Left lung (tissue), 10 donors: ENCODE results near the gene FERMT3. TPM values are rescaled to one million over a fixed set of nuclear protein-coding genes. Genes with fewer than 3 reads are reported as not detected.

Experiments
- ATAC-seq: fragments of 200-7000 bp; cut with Tn5 transposase; one replicate; pipeline ENCODE4 v1.9.1; 2020; ENCODE audit warnings: moderate library complexity
- DNase-seq, 4 donors: peaks; one replicate each; pipeline ENCODE4 v3.0.0-alpha.2; 2013 to 2020
- H3K27ac ChIP-seq, 2 donors: fragments of 200-600 bp; sonication (generic) in 1 of 2; one replicate each; pipeline versions ENCODE4 v1.5.0 to v1.8.0; 2020 to 2021
- H3K27me3 ChIP-seq, 2 donors: fragments of 200-600 bp; sonication (generic) in 1 of 2; one replicate each; pipeline versions ENCODE4 v1.5.0 to v1.8.0; 2020 to 2021
- H3K36me3 ChIP-seq, 2 donors: fragments of 200-600 bp; sonication (generic) in 1 of 2; one replicate each; pipeline versions ENCODE4 v1.5.0 to v1.8.0; 2020 to 2021
- H3K4me1 ChIP-seq, 2 donors: fragments of 200-600 bp; one replicate each; pipeline ENCODE4 v1.8.0; 2021
- H3K4me3 ChIP-seq, 2 donors: fragments of 200-600 bp; sonication (generic) in 1 of 2; one replicate each; pipeline versions ENCODE4 v1.5.0 to v1.8.0; 2020 to 2021; ENCODE audit warnings: mild to moderate bottlenecking in 1 of 2
- H3K9me3 ChIP-seq, 2 donors: fragments of 200-600 bp; sonication (generic) in 1 of 2; one replicate each; pipeline versions ENCODE4 v1.5.0 to v1.8.0; 2020 to 2021
- CTCF ChIP-seq, 2 donors: fragments of 200-600 bp; sonication (generic) in 1 of 2; IDR thresholded peaks; one replicate each; pipeline versions ENCODE4 v1.5.0 to v1.8.0; 2021; ENCODE audit warnings: antibody characterized with exemption in 2 of 2
- intact Hi-C, 2 donors: fragments of 100-400 bp; cut with DNase I; formaldehyde crosslinking; loops; one replicate each; pipeline versions ENCODE4 v1.11.2 to v1.14.2; 2022
- polyA plus RNA-seq, 6 donors: library from polyadenylated mRNA; unstranded; fragments of 120-200 nt; gene quantifications; one replicate each; pipeline ENCODE4 v1.2.1, GENCODE V29; 2013; ENCODE audit not compliant: insufficient read length in 6 of 6
- total RNA-seq, 2 donors: library from RNA; stranded (reverse); fragmentation: NEBNext Ultra II Directional; extraction: Animal tissue kit (Norgen Biotek cat#: 25700); gene quantifications; one replicate each; pipeline ENCODE4 v1.2.1, GENCODE V29; 2021
- donor health status: DM: no; HTN: yes; CAD: no.
- donor health status: DM: no; HTN: no; CAD: no.

FERMT3 gene
- total and polyA plus RNA-seq, 8 donors, result 9.1 to 100 (median 10.8) TPM

DNA sequence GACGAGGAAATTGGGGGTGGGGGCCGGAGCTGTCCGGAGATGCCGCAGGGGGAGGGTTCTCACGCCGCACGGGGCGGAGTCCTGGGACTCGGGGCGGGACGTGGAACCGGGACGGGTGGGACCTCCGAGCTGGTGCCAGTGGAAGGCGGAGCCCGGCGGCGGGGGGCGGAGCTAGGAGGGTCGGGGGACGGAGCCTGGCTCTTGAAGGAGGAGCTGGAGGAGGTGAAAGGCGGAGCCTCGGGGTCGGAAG is 34.6 kb downstream of the FERMT3 start:
- TF ChIP-seq CTCF (IDR thresholded peaks at IDR 0.05), result no peak
- peaks cover 0 to 34% of the 10 kb centered on the region in 2 donors for H3K36me3 ChIP-seq
- H3K27me3 ChIP-seq, result no peaks in the 10 kb centered on the region
- ATAC-seq (peak; percentile 86), DNase-seq (peak; percentile 100)
- H3K9me3 ChIP-seq, result no peaks in the 10 kb centered on the region
- intact Hi-C loops, result no loop called here
- H3K4me3 ChIP-seq, result peak overlapping the region; percentile 42 to 82
- peaks cover 20 to 85% of the 10 kb centered on the region in 2 donors for H3K4me1 ChIP-seq
- H3K27ac ChIP-seq, result peak overlapping the region; percentile 98 to 100

DNA sequence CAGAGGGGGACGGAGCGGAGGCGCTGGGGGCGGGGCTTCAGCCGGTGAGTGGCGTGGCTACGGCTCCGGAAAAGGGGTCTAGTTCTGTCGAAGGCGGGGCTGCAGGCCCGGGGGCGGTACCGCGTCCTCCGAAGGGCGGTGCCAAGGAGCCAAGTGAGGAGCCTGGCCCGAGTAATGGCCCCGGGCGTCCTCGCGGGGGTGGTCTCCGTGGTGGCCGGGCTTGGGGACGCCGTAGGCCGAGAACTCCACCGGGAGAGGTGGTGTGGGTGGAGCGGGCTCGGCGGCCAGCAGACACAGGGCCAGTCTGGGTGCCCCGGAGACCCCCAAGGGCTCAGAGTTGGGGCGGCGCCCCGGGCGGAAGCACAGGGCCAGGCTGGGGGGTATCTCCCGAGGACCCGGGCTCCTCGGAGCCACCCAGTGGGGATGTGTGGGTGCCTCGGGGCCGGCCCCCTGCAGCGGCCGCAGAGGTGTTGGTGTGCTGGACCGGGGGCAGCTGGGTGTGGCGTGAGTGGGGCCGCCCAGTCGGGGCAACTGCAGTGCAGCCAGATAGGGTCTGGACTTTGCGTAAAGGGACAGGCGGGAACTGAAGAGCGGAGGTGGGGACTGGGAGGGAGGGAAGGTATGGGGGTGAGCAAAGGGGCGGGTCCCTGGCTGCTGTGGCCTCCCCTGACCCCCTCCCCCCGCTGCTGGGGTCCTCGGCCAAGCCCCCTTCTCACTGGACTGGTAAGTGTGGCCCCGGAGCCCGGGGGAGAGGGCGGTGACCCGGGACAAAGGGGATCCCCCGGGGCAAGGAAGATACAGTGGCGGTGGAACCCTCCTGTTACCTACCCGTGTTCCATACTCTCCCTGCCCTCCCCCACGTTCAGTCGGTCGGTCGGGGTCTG is 35.2 kb downstream of the FERMT3 start:
- ATAC-seq (peak; percentile 4), DNase-seq (peak in 1 of 4 donors; percentile 43)
- no peak for TF ChIP-seq CTCF (IDR thresholded peaks at IDR 0.05)
- Histone ChIP-seq H3K4me1 (peaks cover 20 to 82% of the 10 kb centered on the region in 2 donors), H3K9me3 (no peaks in the 10 kb centered on the region), H3K36me3 (peaks cover 0 to 34% of the 10 kb centered on the region in 2 donors), H3K4me3 (peak overlapping the region; percentile 79 to 82), H3K27me3 (no peaks in the 10 kb centered on the region), H3K27ac (peak overlapping the region; percentile 82 to 98)
- intact Hi-C loops, result no loop called here

- intact Hi-C loops, result no loop called here
- no peak for TF ChIP-seq CTCF (IDR thresholded peaks at IDR 0.05)
- Histone ChIP-seq H3K27me3 (no peaks in the 10 kb centered on the region), H3K27ac (no peak overlapping the region), H3K4me1 (peaks cover 14 to 78% of the 10 kb centered on the region in 2 donors), H3K4me3 (peak overlapping the region in 1 of 2 donors; percentile 82), H3K36me3 (peaks cover 0 to 27% of the 10 kb centered on the region in 2 donors), H3K9me3 (no peaks in the 10 kb centered on the region)
- DNase-seq, result peak in 1 of 4 donors; percentile 49
- ATAC-seq, result no peak
Observed at GRCh38 chr11:64243236-64243854, 36.8 kb downstream of the FERMT3 start.

GRCh38 chr11:64244107-64244506 is 37.6 kb downstream of the FERMT3 start:
- TF ChIP-seq CTCF (IDR thresholded peaks at IDR 0.05), result no peak
- Histone ChIP-seq H3K27ac (no peak overlapping the region), H3K9me3 (no peaks in the 10 kb centered on the region), H3K36me3 (peaks cover 0 to 20% of the 10 kb centered on the region in 2 donors), H3K27me3 (no peaks in the 10 kb centered on the region), H3K4me3 (no peak overlapping the region), H3K4me1 (peaks cover 14 to 71% of the 10 kb centered on the region in 2 donors)
- intact Hi-C loops, result no loop called here
- ATAC-seq (no peak), DNase-seq (no peak)

DNA sequence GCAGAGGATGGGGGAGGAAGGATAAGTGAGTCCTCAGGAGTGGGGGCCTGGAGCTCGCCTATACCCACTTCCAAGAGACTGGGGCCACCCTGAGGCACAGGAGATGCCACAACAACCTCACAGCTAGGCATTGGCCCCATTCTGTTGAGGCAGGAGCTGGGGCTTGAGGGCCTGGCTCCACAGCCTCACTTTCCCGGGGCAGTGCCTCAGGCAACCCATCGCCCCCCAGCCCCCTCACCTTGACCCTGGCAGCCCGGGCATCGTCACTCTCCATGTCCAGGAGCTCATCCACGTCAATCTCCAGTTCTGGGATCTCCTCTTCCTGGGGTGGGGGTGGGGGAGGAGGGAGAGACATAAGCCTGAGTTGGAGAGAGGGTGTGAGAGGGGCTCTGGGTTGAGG is 38.4 kb downstream of the FERMT3 start:
- intact Hi-C loops, result no loop called here
- no peaks in the 10 kb centered on the region for H3K27me3 ChIP-seq
- H3K4me1 ChIP-seq, result peaks cover 14 to 62% of the 10 kb centered on the region in 2 donors
- no peaks in the 10 kb centered on the region for H3K9me3 ChIP-seq
- peak overlapping the region in 1 of 2 donors; percentile 77 for H3K4me3 ChIP-seq
- peak in 1 of 4 donors; percentile 57 for DNase-seq
- peaks cover 0 to 20% of the 10 kb centered on the region in 2 donors for H3K36me3 ChIP-seq
- ATAC-seq, result no peak
- no peak for TF ChIP-seq CTCF (IDR thresholded peaks at IDR 0.05)
- peak overlapping the region; percentile 68 to 71 for H3K27ac ChIP-seq
